ENCODE data around the gene SLC26A1. TPM values are rescaled to one million over a fixed set of nuclear protein-coding genes. Genes with fewer than 3 reads are reported as not detected.

SLC26A1 gene
- total and polyA plus RNA-seq, 2 experiments from 2014 or later: 0.22 to 1.8 TPM

GRCh38 chr4:1041147-1041935, 48.1 kb upstream of the SLC26A1 start:
- H3K4me2 ChIP-seq (ENCODE audit: unreplicated experiment): peak overlapping the region; percentile 47
- in situ Hi-C loops (cut with MboI): no loop called here

GRCh38 chr4:1040344-1041146, 47.3 kb upstream of the SLC26A1 start:
- H3K9me2 ChIP-seq (ENCODE audit: insufficient read depth): no peaks in the 10 kb centered on the region
- no peaks in the 10 kb centered on the region for H3K27me3 ChIP-seq (replicated peaks; ENCODE audit: insufficient read depth)
- peaks cover 42% of the 10 kb centered on the region for H3K4me1 ChIP-seq (ENCODE audit: insufficient read depth)
- WGBS, 2 experiments (ENCODE audit: low coverage in 1 of 2, low lambda C conversion rate in 2 of 2, missing lambda C conversion rate in 2 of 2): 72 to 78% methylated on average over 20 to 21 of the region's 21 CpGs
- H3K79me2 ChIP-seq (ENCODE audit: insufficient read depth): no peaks in the 10 kb centered on the region
- in situ Hi-C loops (cut with MboI): no loop called here
- DNase-seq: no peak
- H3K4me2 ChIP-seq (ENCODE audit: unreplicated experiment): no peak overlapping the region
- no peak for TF ChIP-seq EZH2 (IDR thresholded peaks at IDR 0.05; ENCODE audit: insufficient read depth, poor library complexity, severe bottlenecking)
- TF ChIP-seq EZH2phosphoT487 (IDR thresholded peaks at IDR 0.05; ENCODE audit: insufficient read depth, low read depth): no peak
- H3K36me3 ChIP-seq (ENCODE audit: low read depth): no peaks in the 10 kb centered on the region
- 0 out of 2 replicates have a peak overlapping the region, but pooled peaks have one; percentile 57 for H2AFZ ChIP-seq
- no peaks in the 10 kb centered on the region for H4K20me1 ChIP-seq (ENCODE audit: insufficient read depth)
- peak overlapping the region; percentile 53 for H3K9ac ChIP-seq
- peaks cover 6% of the 10 kb centered on the region; the same call in 1 of the 2 replicates for H3F3A ChIP-seq (ENCODE audit: insufficient read depth)
- no peaks in the 10 kb centered on the region for H3K9me3 ChIP-seq (ENCODE audit: low read depth)
- no peak overlapping the region for H3K4me3 ChIP-seq
- peak overlapping the region; percentile 67; the same call in 1 of the 2 replicates for H3K27ac ChIP-seq

More at GRCh38 chr4:1041147-1041935, 48.1 kb upstream of the SLC26A1 start:
- peak overlapping the region; percentile 57 for H2AFZ ChIP-seq
- H3K79me2 ChIP-seq (ENCODE audit: insufficient read depth): no peaks in the 10 kb centered on the region
- H4K20me1 ChIP-seq (ENCODE audit: insufficient read depth): no peaks in the 10 kb centered on the region
- no peaks in the 10 kb centered on the region for H3K9me3 ChIP-seq (ENCODE audit: low read depth)
- H3K27me3 ChIP-seq (replicated peaks; ENCODE audit: insufficient read depth): no peaks in the 10 kb centered on the region
- 0 out of 2 replicates have a peak overlapping the region, but pooled peaks have one; percentile 31 for H3K4me3 ChIP-seq
- H3K27ac ChIP-seq: peak overlapping the region; percentile 67
- TF ChIP-seq EZH2 (IDR thresholded peaks at IDR 0.05; ENCODE audit: insufficient read depth, poor library complexity, severe bottlenecking): no peak
- peaks cover 6% of the 10 kb centered on the region; the same call in 1 of the 2 replicates for H3F3A ChIP-seq (ENCODE audit: insufficient read depth)
- peak overlapping the region; percentile 53 for H3K9ac ChIP-seq
- peaks cover 39% of the 10 kb centered on the region for H3K4me1 ChIP-seq (ENCODE audit: insufficient read depth)
- no peaks in the 10 kb centered on the region for H3K36me3 ChIP-seq (ENCODE audit: low read depth)
- WGBS, 2 experiments (ENCODE audit: low coverage in 1 of 2, low lambda C conversion rate in 2 of 2, missing lambda C conversion rate in 2 of 2): 28 to 29% methylated on average over 31 to 36 of the region's 36 CpGs
- peak; percentile 82 for DNase-seq
- no peaks in the 10 kb centered on the region for H3K9me2 ChIP-seq (ENCODE audit: insufficient read depth)

- no peak for TF ChIP-seq EZH2phosphoT487 (IDR thresholded peaks at IDR 0.05; ENCODE audit: insufficient read depth, low read depth)
- no peak for TF ChIP-seq EZH2 (IDR thresholded peaks at IDR 0.05; ENCODE audit: insufficient read depth, poor library complexity, severe bottlenecking)
- Histone ChIP-seq H2AFZ (peak overlapping the region; percentile 76), H3K36me3 (ENCODE audit: low read depth) (no peaks in the 10 kb centered on the region), H3K4me1 (ENCODE audit: insufficient read depth) (peaks cover 46% of the 10 kb centered on the region), H3K79me2 (ENCODE audit: insufficient read depth) (no peaks in the 10 kb centered on the region), H3K4me3 (no peak overlapping the region), H3K9me2 (ENCODE audit: insufficient read depth) (no peaks in the 10 kb centered on the region), H3K27ac (peak overlapping the region; percentile 56), H4K20me1 (ENCODE audit: insufficient read depth) (no peaks in the 10 kb centered on the region), H3K9ac (peak overlapping the region; percentile 45; the same call in 1 of the 2 replicates), H3K9me3 (ENCODE audit: low read depth) (no peaks in the 10 kb centered on the region), H3K4me2 (ENCODE audit: unreplicated experiment) (no peak overlapping the region), H3K27me3 (replicated peaks; ENCODE audit: insufficient read depth) (no peaks in the 10 kb centered on the region), H3F3A (ENCODE audit: insufficient read depth) (peaks cover 6% of the 10 kb centered on the region; the same call in 1 of the 2 replicates)
- WGBS, 2 experiments (ENCODE audit: low coverage in 1 of 2, low lambda C conversion rate in 2 of 2, missing lambda C conversion rate in 2 of 2): 52 to 55% methylated on average over 19 to 20 of the region's 20 CpGs
- in situ Hi-C loops (cut with MboI): no loop called here
- DNase-seq: peak; percentile 78
Measured at GRCh38 chr4:1039493-1040343, 46.5 kb upstream of the SLC26A1 start.
